Dermis blood vessel endothelial cell (primary cell): ENCODE data around the gene CCDC160. TPM values are rescaled to one million over a fixed set of nuclear protein-coding genes. Genes with fewer than 3 reads are reported as not detected.

Experiments used
- total RNA-seq: library from RNA; depleted of rRNA; stranded (reverse); fragments of >200 nt; gene quantifications from 2 replicates; pipeline ENCODE4 v1.2.3, GENCODE V29; 2014

Gene CCDC160
- total RNA-seq, 1 donor from 2014 or later: not detected

Other genes with a start within 250 kb of the CCDC160 start
- gene PHF6, start 136.1 kb downstream of the CCDC160 start, total RNA-seq: 38.6 and 60.8 TPM in 2 replicates
- 24.7 and 29.0 TPM in 2 replicates for gene HPRT1, start 223.0 kb downstream of the CCDC160 start, total RNA-seq